ENCODE data around the gene RAI2. TPM values are rescaled to one million over a fixed set of nuclear protein-coding genes. Genes with fewer than 3 reads are reported as not detected.
A peak's percentile ranks its signal among the peaks of the same experiment; 100 is the strongest.

Gene RAI2
- total and polyA plus RNA-seq, 3 donors from 2014 or later: 5.7 to 13.5 (median 12.1) TPM

- Histone ChIP-seq H3K9me3 (no peaks in the 10 kb centered on the region), H3K4me3 (no peak overlapping the region), H3K27me3 (no peaks in the 10 kb centered on the region), H3K36me3 (ENCODE audit: low read depth, missing control alignments) (no peaks in the 10 kb centered on the region), H3K27ac (peak overlapping the region; percentile 11 to 66), H3K4me1 (no peaks in the 10 kb centered on the region)
- TF ChIP-seq CTCF (IDR thresholded peaks at IDR 0.05) (no peak), POLR2A (IDR thresholded peaks at IDR 0.05) (no peak)
- intact Hi-C loops (cut with DNase I; ENCODE audit: low total_unique reads): no loop called here
- no peak for DNase-seq
- WGBS, 2 donors: 29 to 32% methylated on average over 2 to 3 of the region's 3 CpGs
Measured at GRCh38 chrX:17814557-17814956, 46.5 kb downstream of the RAI2 start.

- WGBS, 2 donors: 75 to 86% methylated on average over 2 to 3 of the region's 3 CpGs
- H3K4me3 ChIP-seq: no peak overlapping the region
- peak overlapping the region; percentile 11 to 66 for H3K27ac ChIP-seq
- H3K4me1 ChIP-seq: no peaks in the 10 kb centered on the region
- H3K9me3 ChIP-seq: no peaks in the 10 kb centered on the region
- intact Hi-C loops (cut with DNase I; ENCODE audit: low total_unique reads): no loop called here
- H3K27me3 ChIP-seq: no peaks in the 10 kb centered on the region
- TF ChIP-seq CTCF (IDR thresholded peaks at IDR 0.05): no peak
- no peak for TF ChIP-seq POLR2A (IDR thresholded peaks at IDR 0.05)
- no peak for DNase-seq
- no peaks in the 10 kb centered on the region for H3K36me3 ChIP-seq (ENCODE audit: low read depth, missing control alignments)
Measured at GRCh38 chrX:17814059-17814458, 47.0 kb downstream of the RAI2 start.

GRCh38 chrX:17813277-17813676 lies 47.8 kb downstream of the RAI2 start:
- Histone ChIP-seq H3K4me3 (no peak overlapping the region), H3K27me3 (no peaks in the 10 kb centered on the region), H3K4me1 (no peaks in the 10 kb centered on the region), H3K27ac (peak overlapping the region; percentile 11 to 45), H3K9me3 (no peaks in the 10 kb centered on the region), H3K36me3 (ENCODE audit: low read depth, missing control alignments) (no peaks in the 10 kb centered on the region)
- 81 to 90% methylated on average over 3 of the region's 3 CpGs for WGBS, 2 donors
- intact Hi-C loops (cut with DNase I; ENCODE audit: low total_unique reads): no loop called here
- TF ChIP-seq CTCF (IDR thresholded peaks at IDR 0.05) (no peak), POLR2A (IDR thresholded peaks at IDR 0.05) (no peak)
- DNase-seq: no peak

GRCh38 chrX:17812763-17813162 lies 48.3 kb downstream of the RAI2 start:
- DNase-seq: peak; percentile 45
- intact Hi-C loops (cut with DNase I; ENCODE audit: low total_unique reads): no loop called here

More at GRCh38 chrX:17812763-17813162, 48.3 kb downstream of the RAI2 start:
- WGBS, 2 donors: 64 to 74% methylated on average over 1 of the region's 1 CpG
- Histone ChIP-seq H3K4me3 (no peak overlapping the region), H3K4me1 (no peaks in the 10 kb centered on the region), H3K27ac (peak overlapping the region; percentile 39 to 45), H3K27me3 (no peaks in the 10 kb centered on the region), H3K36me3 (ENCODE audit: low read depth, missing control alignments) (no peaks in the 10 kb centered on the region), H3K9me3 (no peaks in the 10 kb centered on the region)
- TF ChIP-seq CTCF (IDR thresholded peaks at IDR 0.05) (peak; percentile 52 to 74 (median 60)), POLR2A (IDR thresholded peaks at IDR 0.05) (no peak)

Data from testis (tissue), 3 donors.